ENCODE data around the gene MORC1.
"Not testable (repeated sequence)": the region's sequence is repeated elsewhere in the genome, so short reads cannot be mapped to it uniquely, and the experiment has no call there.

MORC1 gene

GRCh38 chr3:109109574-109109973 is 8.4 kb downstream of the MORC1 start:
- DNase-seq, result no peak

- DNase-seq, result no peak
Observed at GRCh38 chr3:109098079-109098644, 19.8 kb downstream of the MORC1 start.

GRCh38 chr3:109095166-109095565 is 22.8 kb downstream of the MORC1 start:
- no peak for DNase-seq

GRCh38 chr3:109093561-109093960 is 24.4 kb downstream of the MORC1 start:
- no peak for DNase-seq

GRCh38 chr3:109091846-109092245 is 26.1 kb downstream of the MORC1 start:
- DNase-seq, result no peak

- no peak for DNase-seq
Observed at GRCh38 chr3:109089265-109089664, 28.7 kb downstream of the MORC1 start.

GRCh38 chr3:109081746-109082510 is 36.0 kb downstream of the MORC1 start:
- no peak for DNase-seq

- not testable (repeated sequence) for DNase-seq
Observed at GRCh38 chr3:109080090-109080489, 37.8 kb downstream of the MORC1 start.

GRCh38 chr3:109073116-109073515 is 44.8 kb downstream of the MORC1 start:
- no peak for DNase-seq

GRCh38 chr3:109072194-109072593 is 45.7 kb downstream of the MORC1 start:
- no peak for DNase-seq

- DNase-seq, result no peak
Observed at GRCh38 chr3:109071350-109072142, 46.4 kb downstream of the MORC1 start.

GRCh38 chr3:109070211-109070610 is 47.7 kb downstream of the MORC1 start:
- DNase-seq, result no peak

GRCh38 chr3:109066864-109067263 is 51.1 kb downstream of the MORC1 start:
- no peak for DNase-seq

- no peak for DNase-seq
Observed at GRCh38 chr3:109059264-109059663, 58.7 kb downstream of the MORC1 start.

- DNase-seq, result no peak
Observed at GRCh38 chr3:109057616-109058015, 60.3 kb downstream of the MORC1 start.

GRCh38 chr3:109057056-109057455 is 60.9 kb downstream of the MORC1 start:
- DNase-seq, result no peak

GRCh38 chr3:109050591-109051167 is 67.3 kb downstream of the MORC1 start:
- DNase-seq, result peak; percentile 10

- DNase-seq, result no peak
Observed at GRCh38 chr3:109047366-109047765, 70.6 kb downstream of the MORC1 start.

GRCh38 chr3:109045271-109046040 is 72.5 kb downstream of the MORC1 start:
- no peak for DNase-seq

GRCh38 chr3:109035082-109035481 is 82.9 kb downstream of the MORC1 start:
- no peak for DNase-seq

GRCh38 chr3:109033000-109033660 is 84.8 kb downstream of the MORC1 start:
- no peak for DNase-seq

GRCh38 chr3:109028753-109029152 is 89.2 kb downstream of the MORC1 start:
- DNase-seq, result no peak

Measured in midbrain (tissue), 1 donor.